Measurements from ENCODE around the gene TSTD1. TPM values are rescaled to one million over a fixed set of nuclear protein-coding genes. Genes with fewer than 3 reads are reported as not detected.
A peak's percentile ranks its signal among the peaks of the same experiment; 100 is the strongest.

TSTD1 gene
- total and polyA plus RNA-seq, 10 of the 15 experiments (the other 5 are each of a cell fraction or from before 2014, with no cell fraction given) = 33.3 to 145 (median 89.4) TPM

DNA sequence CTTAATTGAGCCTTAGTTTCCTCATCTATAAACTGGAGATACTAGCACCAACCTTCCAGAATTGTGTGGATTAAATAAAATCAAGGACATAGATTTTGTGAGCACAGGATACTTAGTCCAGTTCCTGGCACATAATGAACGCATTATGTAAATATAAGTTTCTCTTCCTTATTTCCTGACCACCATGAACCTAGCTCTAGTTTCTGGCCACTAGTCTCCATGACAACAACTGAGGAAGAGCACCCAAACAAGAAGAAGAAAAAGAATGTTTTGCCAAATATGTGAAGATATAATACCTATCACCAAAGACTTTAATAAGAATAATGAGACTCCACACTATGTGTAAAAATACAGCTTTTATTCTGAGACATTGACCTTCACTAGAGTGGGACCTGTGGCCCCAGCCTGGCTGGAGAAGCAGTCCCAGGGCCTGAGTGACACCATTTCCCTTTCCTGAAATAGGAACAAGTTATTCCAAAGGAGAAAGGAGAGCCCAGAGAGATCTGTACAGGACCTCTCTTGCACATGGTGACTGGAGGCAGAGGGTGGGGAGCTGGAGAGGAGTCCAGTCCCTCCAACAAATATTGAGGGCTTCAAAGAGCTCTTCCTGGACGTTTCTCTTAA lies 8.0 kb upstream of the TSTD1 start (continued):
- TF ChIP-seq ZBTB11 (CRISPR knock-in tag; IDR thresholded peaks at IDR 0.05) (no peak), MTA3 (IDR thresholded peaks at IDR 0.05; ENCODE audit: borderline replicate concordance, low read length) (no peak), HDGF (IDR thresholded peaks at IDR 0.05) (no peak), ATF3 (IDR thresholded peaks at IDR 0.05; ENCODE audit: borderline replicate concordance, extremely low read depth, low read depth, low read length) (no peak), CBFB (IDR thresholded peaks at IDR 0.05; ENCODE audit: low read depth) (no peak; the same call in 1 of the 2 replicates), RELA (IDR thresholded peaks at IDR 0.05; ENCODE audit: borderline replicate concordance, partially characterized antibody) (no peak), ETV6 (conservative IDR thresholded peaks at IDR 0.05 in 1 of 2, IDR thresholded peaks at IDR 0.05 in 1 of 2; ENCODE audit: borderline replicate concordance in 1 of 2, low read depth in 1 of 2) (no peak), NRF1 (conservative IDR thresholded peaks at IDR 0.05; ENCODE audit: low read depth, low read length) (no peak), FOXM1 (IDR thresholded peaks at IDR 0.05; ENCODE audit: low read depth, low read length) (peak; percentile 62; the same call in 1 of the 2 replicates), RFX5 (IDR thresholded peaks at IDR 0.05; ENCODE audit: low read depth, low read length) (no peak; the same call in 1 of the 2 replicates), MTA2 (IDR thresholded peaks at IDR 0.05; ENCODE audit: low read depth) (peak; percentile 67; the same call in 1 of the 2 replicates), SMAD5 (IDR thresholded peaks at IDR 0.05; ENCODE audit: low read depth) (no peak), ZBED1 (IDR thresholded peaks at IDR 0.05; ENCODE audit: borderline replicate concordance) (no peak; the same call in 1 of the 2 replicates), RAD51 (IDR thresholded peaks at IDR 0.05) (0 out of 2 replicates have a peak, but pooled peaks have one; percentile 5), ZNF24 (IDR thresholded peaks at IDR 0.05) (no peak), RCOR1 (conservative IDR thresholded peaks at IDR 0.05; ENCODE audit: low read depth, low read length) (no peak), HCFC1 (IDR thresholded peaks at IDR 0.05; ENCODE audit: low read length) (no peak), PML (IDR thresholded peaks at IDR 0.05; ENCODE audit: low read length) (no peak; the same call in 1 of the 2 replicates), KDM1A (IDR thresholded peaks at IDR 0.05; ENCODE audit: borderline replicate concordance) (no peak), ZNF217 (IDR thresholded peaks at IDR 0.05) (no peak), YBX1 (IDR thresholded peaks at IDR 0.05) (no peak)
- TF ChIP-seq, protein P1, sequence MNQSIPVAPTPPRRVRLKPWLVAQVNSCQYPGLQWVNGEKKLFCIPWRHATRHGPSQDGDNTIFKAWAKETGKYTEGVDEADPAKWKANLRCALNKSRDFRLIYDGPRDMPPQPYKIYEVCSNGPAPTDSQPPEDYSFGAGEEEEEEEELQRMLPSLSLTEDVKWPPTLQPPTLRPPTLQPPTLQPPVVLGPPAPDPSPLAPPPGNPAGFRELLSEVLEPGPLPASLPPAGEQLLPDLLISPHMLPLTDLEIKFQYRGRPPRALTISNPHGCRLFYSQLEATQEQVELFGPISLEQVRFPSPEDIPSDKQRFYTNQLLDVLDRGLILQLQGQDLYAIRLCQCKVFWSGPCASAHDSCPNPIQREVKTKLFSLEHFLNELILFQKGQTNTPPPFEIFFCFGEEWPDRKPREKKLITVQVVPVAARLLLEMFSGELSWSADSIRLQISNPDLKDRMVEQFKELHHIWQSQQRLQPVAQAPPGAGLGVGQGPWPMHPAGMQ (IDR thresholded peaks at IDR 0.05; ENCODE audit: borderline replicate concordance) = no peak
- TF ChIP-seq, protein P2, sequence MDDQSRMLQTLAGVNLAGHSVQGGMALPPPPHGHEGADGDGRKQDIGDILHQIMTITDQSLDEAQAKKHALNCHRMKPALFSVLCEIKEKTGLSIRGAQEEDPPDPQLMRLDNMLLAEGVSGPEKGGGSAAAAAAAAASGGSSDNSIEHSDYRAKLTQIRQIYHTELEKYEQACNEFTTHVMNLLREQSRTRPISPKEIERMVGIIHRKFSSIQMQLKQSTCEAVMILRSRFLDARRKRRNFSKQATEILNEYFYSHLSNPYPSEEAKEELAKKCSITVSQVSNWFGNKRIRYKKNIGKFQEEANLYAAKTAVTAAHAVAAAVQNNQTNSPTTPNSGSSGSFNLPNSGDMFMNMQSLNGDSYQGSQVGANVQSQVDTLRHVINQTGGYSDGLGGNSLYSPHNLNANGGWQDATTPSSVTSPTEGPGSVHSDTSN (IDR thresholded peaks at IDR 0.05; ENCODE audit: insufficient replicate concordance, low read depth, low read length) = no peak
- TF ChIP-seq, protein P3, sequence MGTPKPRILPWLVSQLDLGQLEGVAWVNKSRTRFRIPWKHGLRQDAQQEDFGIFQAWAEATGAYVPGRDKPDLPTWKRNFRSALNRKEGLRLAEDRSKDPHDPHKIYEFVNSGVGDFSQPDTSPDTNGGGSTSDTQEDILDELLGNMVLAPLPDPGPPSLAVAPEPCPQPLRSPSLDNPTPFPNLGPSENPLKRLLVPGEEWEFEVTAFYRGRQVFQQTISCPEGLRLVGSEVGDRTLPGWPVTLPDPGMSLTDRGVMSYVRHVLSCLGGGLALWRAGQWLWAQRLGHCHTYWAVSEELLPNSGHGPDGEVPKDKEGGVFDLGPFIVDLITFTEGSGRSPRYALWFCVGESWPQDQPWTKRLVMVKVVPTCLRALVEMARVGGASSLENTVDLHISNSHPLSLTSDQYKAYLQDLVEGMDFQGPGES (IDR thresholded peaks at IDR 0.05) = no peak
